GM19463 (cell line): ENCODE results near the gene VWA2.

Experiments used
- ATAC-seq: cut with Tn5 transposase; IDR thresholded peaks from one replicate; pipeline ENCODE4 v1.9.1; 2021; ENCODE audit warnings: mild to moderate bottlenecking, moderate library complexity; ENCODE audit not compliant: unreplicated experiment

The VWA2 gene

GRCh38 chr10:114293075-114293474 is 54.0 kb downstream of the VWA2 start:
- ATAC-seq = no peak

GRCh38 chr10:114294549-114294948 is 55.5 kb downstream of the VWA2 start:
- no peak for ATAC-seq

- no peak for ATAC-seq
These were observed 56.3 kb downstream of the VWA2 start for GRCh38 chr10:114295393-114295792.

- no peak for ATAC-seq
These were observed 58.2 kb downstream of the VWA2 start for GRCh38 chr10:114297136-114297705.

GRCh38 chr10:114300036-114300645 is 61.1 kb downstream of the VWA2 start:
- no peak for ATAC-seq

- no peak for ATAC-seq
These were observed 62.1 kb downstream of the VWA2 start for GRCh38 chr10:114301177-114301576.

- no peak for ATAC-seq
These were observed 63.1 kb downstream of the VWA2 start for GRCh38 chr10:114301951-114302710.

GRCh38 chr10:114303556-114303955 is 64.5 kb downstream of the VWA2 start:
- ATAC-seq = no peak

- peak; percentile 79 for ATAC-seq
These were observed 65.0 kb downstream of the VWA2 start for GRCh38 chr10:114304017-114304570.

- ATAC-seq = peak; percentile 58
These were observed 65.7 kb downstream of the VWA2 start for GRCh38 chr10:114304571-114305421.

GRCh38 chr10:114305521-114305925 is 66.5 kb downstream of the VWA2 start:
- no peak for ATAC-seq

GRCh38 chr10:114306116-114306973 is 67.3 kb downstream of the VWA2 start:
- ATAC-seq = no peak

GRCh38 chr10:114307731-114308130 is 68.7 kb downstream of the VWA2 start:
- ATAC-seq = no peak

GRCh38 chr10:114308531-114309363 is 69.7 kb downstream of the VWA2 start:
- no peak for ATAC-seq

GRCh38 chr10:114309364-114309651 is 70.3 kb downstream of the VWA2 start:
- ATAC-seq = no peak

GRCh38 chr10:114310346-114310745 is 71.3 kb downstream of the VWA2 start:
- ATAC-seq = no peak

GRCh38 chr10:114311023-114311422 is 72.0 kb downstream of the VWA2 start:
- no peak for ATAC-seq

GRCh38 chr10:114311496-114312209 is 72.6 kb downstream of the VWA2 start:
- ATAC-seq = no peak

GRCh38 chr10:114313139-114313538 is 74.1 kb downstream of the VWA2 start:
- no peak for ATAC-seq
